ENCODE measurements around the gene WFIKKN1. TPM values are rescaled to one million over a fixed set of nuclear protein-coding genes. Genes with fewer than 3 reads are reported as not detected.
A peak's percentile ranks its signal among the peaks of the same experiment; 100 is the strongest.

The WFIKKN1 gene
- total and polyA plus RNA-seq, 2 of the 13 experiments (the other 11 are each of a cell fraction or from before 2014, with no cell fraction given): 1.7 to 4.9 TPM

- intact Hi-C loops (cut with micrococcal nuclease; ENCODE audit: unreplicated experiment) (loop anchor here (10.0 kb wide), 1 partner anchor 58 kb away; no protein-coding TSS in a partner anchor), in situ Hi-C loops (cut with HindIII; ENCODE audit: extremely low pct_ligation_motif_present, low pct_unique_long_range_greater_than_20kb) (no loop called here)
- Histone ChIP-seq H3K4me2 (ENCODE audit: low read depth, low read length) (peak overlapping the region; percentile 98), H3K4me3 (replicated peaks in 1 of 3; ENCODE audit: insufficient read depth in 1 of 3, low read depth in 2 of 3, low read length in 3 of 3) (peak overlapping the region; percentile 59 to 89 (median 82)), H3K27ac (ENCODE audit: extremely low read length, insufficient read depth, low read length) (peak overlapping the region; percentile 94), H3K27me3 (ENCODE audit: control insufficient read depth in 1 of 2, insufficient read depth in 2 of 2, low read length in 2 of 2) (no peaks in the 10 kb centered on the region), H4K20me1 (ENCODE audit: insufficient read depth, low read length) (peaks cover 4% of the 10 kb centered on the region; the same call in 1 of the 2 replicates), H3K9ac (ENCODE audit: insufficient read depth, low read depth, low read length) (peak overlapping the region; percentile 94), H3K79me2 (ENCODE audit: insufficient read depth, low read length) (peaks cover 27% of the 10 kb centered on the region), H3K36me3 (replicated peaks in 1 of 2; ENCODE audit: control insufficient read depth in 1 of 2, insufficient read depth in 2 of 2, low read length in 2 of 2) (no peaks in the 10 kb centered on the region), H3K4me1 (ENCODE audit: insufficient read depth, low read length) (peaks cover 69% of the 10 kb centered on the region), H3K9me3 (ENCODE audit: low read length) (no peaks in the 10 kb centered on the region), H2AFZ (ENCODE audit: low read length) (no peak overlapping the region)
- DNase-seq (ENCODE audit: low spot score) (no peak), FAIRE-seq (no peak), ATAC-seq (no peak)
- ChIA-PET POLR2A (interaction anchor here (1.0 to 2.0 kb wide), 6 partner anchors 9 to 64 kb away, joined by 3 to 7 read pairs (median 4); partner anchors contain the start of genes RHBDL1 and STUB1), CTCF (ENCODE audit: low intra/inter-chr PET ratio, low total read pairs) (no interaction called here)
- WGBS (ENCODE audit: low lambda C conversion rate): 0% methylated on average over 1 of the region's 13 CpGs
- no TSS peak for BruUV-seq (replicated peaks)
- TF ChIP-seq ZNF296 (CRISPR knock-in tag; conservative IDR thresholded peaks at IDR 0.05): no peak
- no peak for TF ChIP-seq SMYD3 (CRISPR knock-in tag; IDR thresholded peaks at IDR 0.05)
- TF ChIP-seq MAX (IDR thresholded peaks at IDR 0.05): 0 out of 2 replicates have a peak, but pooled peaks have one; percentile 19
- TF ChIP-seq PCBP1 (IDR thresholded peaks at IDR 0.05; ENCODE audit: borderline replicate concordance, low read depth, low read length): 0 out of 2 replicates have a peak, but pooled peaks have one; percentile 17
- TF ChIP-seq ZNF225 (CRISPR knock-in tag; IDR thresholded peaks at IDR 0.05): peak; percentile 50; the same call in 1 of the 2 replicates
- TF ChIP-seq ZBTB4 (CRISPR knock-in tag; IDR thresholded peaks at IDR 0.05; ENCODE audit: borderline replicate concordance): 0 out of 2 replicates have a peak, but pooled peaks have one; percentile 46
- no peak for TF ChIP-seq ZBTB2 (CRISPR knock-in tag; IDR thresholded peaks at IDR 0.05; ENCODE audit: low read depth)
Measured at GRCh38 chr16:643050-643368, 12.2 kb downstream of the WFIKKN1 start.
